Measurements from ENCODE around the gene ABCG1. TPM values are rescaled to one million over a fixed set of nuclear protein-coding genes. Genes with fewer than 3 reads are reported as not detected.

Gene ABCG1
- polyA plus RNA-seq, 2 of the 4 experiments (the other 2 are of a cell fraction): 2.3 to 5.1 TPM

DNA sequence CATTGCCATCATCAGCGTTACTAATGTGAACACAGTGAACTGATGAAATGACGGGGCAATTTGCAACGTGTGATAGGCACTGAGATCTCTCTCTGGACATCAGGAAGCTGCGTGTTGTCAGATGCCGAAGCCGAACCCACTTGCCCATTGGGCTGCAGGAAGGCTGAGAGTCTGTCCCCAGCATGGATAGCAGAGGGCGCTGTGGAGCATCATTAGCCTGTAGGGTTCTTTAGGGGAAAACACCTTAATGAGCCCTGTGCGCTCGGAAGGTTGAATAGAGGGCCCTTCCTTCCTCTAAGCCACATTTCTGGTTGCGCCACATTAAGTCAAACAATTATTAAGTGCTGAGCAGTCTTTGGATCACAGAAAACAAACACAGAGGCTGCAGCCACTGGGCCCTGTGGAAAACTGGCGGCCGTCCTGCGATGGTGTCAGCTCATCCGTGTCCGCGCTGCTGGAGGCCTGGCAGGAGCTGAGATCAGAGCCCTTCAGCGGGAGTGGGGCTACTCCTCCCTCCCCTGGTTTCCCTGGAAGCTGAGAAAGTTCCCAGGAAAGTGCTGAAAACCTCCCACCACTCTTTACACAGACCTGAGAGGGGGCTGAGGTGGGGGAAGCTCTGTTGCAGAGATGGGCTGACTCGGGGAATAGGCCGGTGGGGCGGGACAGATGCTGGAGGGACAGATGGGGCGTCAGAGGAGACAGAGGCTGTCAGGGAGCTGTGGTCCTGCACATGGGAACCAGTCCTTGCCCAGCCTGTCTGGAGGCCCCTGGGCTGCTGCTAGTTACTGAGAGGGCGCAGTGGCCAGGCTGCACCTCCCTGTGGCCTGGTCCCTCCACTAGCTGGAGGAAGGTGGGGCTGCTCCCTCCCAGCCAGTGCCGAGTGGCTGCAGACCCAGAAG lies 119.1 kb downstream of the ABCG1 start:
- FAIRE-seq: no peak
- peak; percentile 70 to 88; a peak in 5 of 6 replicates for ATAC-seq
- Histone ChIP-seq H3K27ac (no peak overlapping the region), H3K4me2 (peak overlapping the region; percentile 48; the same call in 2 of the 3 replicates), H3K9me3 (no peaks in the 10 kb centered on the region), H3K4me1 (no peaks in the 10 kb centered on the region), H3K4me3 (no peak overlapping the region)
- DNase-seq (ENCODE audit: low read depth in 1 of 2, low spot score in 1 of 2): peak; percentile 5 to 65
- 35% methylated on average over 22 of the region's 23 CpGs for WGBS (ENCODE audit: missing lambda C conversion rate)
- POLR2A ChIA-PET: no interaction called here
- peak; percentile 43 for TF ChIP-seq SMC3 (IDR thresholded peaks at IDR 0.05)
- TF ChIP-seq NR3C1 (IDR thresholded peaks at IDR 0.05): no peak
- TF ChIP-seq TP53 (CRISPR knock-in tag; IDR thresholded peaks at IDR 0.05): no peak
- TF ChIP-seq HEYL (CRISPR knock-in tag; IDR thresholded peaks at IDR 0.05): no peak
- no peak for TF ChIP-seq RFX5 (IDR thresholded peaks at IDR 0.05)
- TF ChIP-seq, protein P1, sequence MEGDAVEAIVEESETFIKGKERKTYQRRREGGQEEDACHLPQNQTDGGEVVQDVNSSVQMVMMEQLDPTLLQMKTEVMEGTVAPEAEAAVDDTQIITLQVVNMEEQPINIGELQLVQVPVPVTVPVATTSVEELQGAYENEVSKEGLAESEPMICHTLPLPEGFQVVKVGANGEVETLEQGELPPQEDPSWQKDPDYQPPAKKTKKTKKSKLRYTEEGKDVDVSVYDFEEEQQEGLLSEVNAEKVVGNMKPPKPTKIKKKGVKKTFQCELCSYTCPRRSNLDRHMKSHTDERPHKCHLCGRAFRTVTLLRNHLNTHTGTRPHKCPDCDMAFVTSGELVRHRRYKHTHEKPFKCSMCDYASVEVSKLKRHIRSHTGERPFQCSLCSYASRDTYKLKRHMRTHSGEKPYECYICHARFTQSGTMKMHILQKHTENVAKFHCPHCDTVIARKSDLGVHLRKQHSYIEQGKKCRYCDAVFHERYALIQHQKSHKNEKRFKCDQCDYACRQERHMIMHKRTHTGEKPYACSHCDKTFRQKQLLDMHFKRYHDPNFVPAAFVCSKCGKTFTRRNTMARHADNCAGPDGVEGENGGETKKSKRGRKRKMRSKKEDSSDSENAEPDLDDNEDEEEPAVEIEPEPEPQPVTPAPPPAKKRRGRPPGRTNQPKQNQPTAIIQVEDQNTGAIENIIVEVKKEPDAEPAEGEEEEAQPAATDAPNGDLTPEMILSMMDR (IDR thresholded peaks at IDR 0.05): peak; percentile 43
- TF ChIP-seq RAD21 (conservative IDR thresholded peaks at IDR 0.05 in 1 of 2, IDR thresholded peaks at IDR 0.05 in 1 of 2): peak; percentile 38 to 43; a peak in 4 of 5 replicates
- TF ChIP-seq ZNF302 (CRISPR knock-in tag; IDR thresholded peaks at IDR 0.05): no peak
- CTCF ChIA-PET: interaction anchor here (0.5 to 3.0 kb wide), 21 partner anchors 9 to 1157 kb away, joined by 3 to 14 read pairs (median 4); no protein-coding TSS in a partner anchor

- TF ChIP-seq, protein P2, sequence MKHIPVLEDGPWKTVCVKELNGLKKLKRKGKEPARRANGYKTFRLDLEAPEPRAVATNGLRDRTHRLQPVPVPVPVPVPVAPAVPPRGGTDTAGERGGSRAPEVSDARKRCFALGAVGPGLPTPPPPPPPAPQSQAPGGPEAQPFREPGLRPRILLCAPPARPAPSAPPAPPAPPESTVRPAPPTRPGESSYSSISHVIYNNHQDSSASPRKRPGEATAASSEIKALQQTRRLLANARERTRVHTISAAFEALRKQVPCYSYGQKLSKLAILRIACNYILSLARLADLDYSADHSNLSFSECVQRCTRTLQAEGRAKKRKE (CRISPR knock-in tag; IDR thresholded peaks at IDR 0.05; ENCODE audit: low read depth): no peak
- TF ChIP-seq RCOR1 (IDR thresholded peaks at IDR 0.05; ENCODE audit: low read depth, low read length) (no peak), ELK1 (IDR thresholded peaks at IDR 0.05; ENCODE audit: low read depth, low read length) (no peak), EHF (CRISPR knock-in tag; IDR thresholded peaks at IDR 0.05) (no peak), ZC3H11A (IDR thresholded peaks at IDR 0.05) (no peak), REST (IDR thresholded peaks at IDR 0.05) (no peak), ZSCAN20 (CRISPR knock-in tag; IDR thresholded peaks at IDR 0.05) (no peak), POLR2AphosphoS2 (conservative IDR thresholded peaks at IDR 0.05; ENCODE audit: low read length) (no peak), BHLHE40 (IDR thresholded peaks at IDR 0.05; ENCODE audit: low read depth, low read length) (no peak), CEBPB (IDR thresholded peaks at IDR 0.05) (no peak), CHD2 (IDR thresholded peaks at IDR 0.05; ENCODE audit: low read length, partially characterized antibody) (no peak), HOXB5 (CRISPR knock-in tag; IDR thresholded peaks at IDR 0.05) (no peak), JUN (IDR thresholded peaks at IDR 0.05) (no peak), RAD21 (conservative IDR thresholded peaks at IDR 0.05 in 1 of 2, IDR thresholded peaks at IDR 0.05 in 1 of 2) (no peak), MAFK (IDR thresholded peaks at IDR 0.05; ENCODE audit: partially characterized antibody) (no peak), KDM5A (IDR thresholded peaks at IDR 0.05) (no peak), HES2 (IDR thresholded peaks at IDR 0.05) (no peak)
- POLR2A ChIA-PET: no interaction called here
- Histone ChIP-seq H3K9me3 (no peaks in the 10 kb centered on the region), H3K4me2 (no peak overlapping the region), H3K4me3 (no peak overlapping the region), H3K4me1 (no peaks in the 10 kb centered on the region), H3K27ac (no peak overlapping the region)
- CTCF ChIA-PET: interaction anchor here (0.5 to 3.0 kb wide), 18 partner anchors 8 to 227 kb away, joined by 3 to 14 read pairs (median 4); no protein-coding TSS in a partner anchor
- DNase-seq (ENCODE audit: low read depth in 1 of 2, low spot score in 1 of 2): no peak
- no peak for ATAC-seq
- 83% methylated on average over 12 of the region's 17 CpGs for WGBS (ENCODE audit: missing lambda C conversion rate)
- FAIRE-seq: no peak
These were observed 120.1 kb downstream of the ABCG1 start for GRCh38 chr21:42338729-42339715.
